ENCODE measurements around the gene EBLN2.

GRCh38 chr3:73045391-73045790 is 16.1 kb upstream of the EBLN2 start:
- TF ChIP-seq CTCF (IDR thresholded peaks at IDR 0.05) (no peak), EZH2 (IDR thresholded peaks at IDR 0.05) (no peak)

All from neural progenitor cell (in vitro differentiated cells).